GM23248 (cell line): Measurements from ENCODE around the gene GRB10. TPM values are rescaled to one million over a fixed set of nuclear protein-coding genes. Genes with fewer than 3 reads are reported as not detected.

ENCODE experiments used
- DNase-seq: peaks from one replicate; pipeline ENCODE4 v3.0.0-alpha.2; 2015
- H2AFZ ChIP-seq: fragments of 200-600 bp; sonication (generic); 2 replicates; pipeline ENCODE4 v1.6.1; 2016; ENCODE audit warnings: antibody characterized with exemption
- H3F3A ChIP-seq: fragments of 200-600 bp; sonication (generic); 2 replicates; pipeline ENCODE4 v1.6.1; 2016; ENCODE audit warnings: mild to moderate bottlenecking, antibody characterized with exemption, mixed run types; ENCODE audit not compliant: insufficient read depth
- H3K27ac ChIP-seq: fragments of 200-600 bp; sonication (generic); 2 replicates; pipeline ENCODE4 v1.5.1; 2016; ENCODE audit warnings: mild to moderate bottlenecking
- H3K27me3 ChIP-seq: fragments of 200-600 bp; sonication (generic); replicated peaks from 2 replicates; pipeline ENCODE4 v1.6.1; 2016; ENCODE audit warnings: mild to moderate bottlenecking; ENCODE audit not compliant: insufficient read depth
- H3K36me3 ChIP-seq: fragments of 200-600 bp; sonication (generic); 2 replicates; pipeline ENCODE4 v1.6.1; 2016; ENCODE audit warnings: low read depth, mild to moderate bottlenecking
- H3K4me1 ChIP-seq: fragments of 200-600 bp; sonication (generic); 2 replicates; pipeline ENCODE4 v1.6.1; 2016; ENCODE audit warnings: mild to moderate bottlenecking; ENCODE audit not compliant: insufficient read depth
- H3K4me2 ChIP-seq: fragments of 200-600 bp; sonication (generic); one replicate; pipeline ENCODE4 v1.6.1; 2016; ENCODE audit warnings: mild to moderate bottlenecking; ENCODE audit not compliant: unreplicated experiment
- H3K4me3 ChIP-seq: fragments of 200-600 bp; sonication (generic); 2 replicates; pipeline ENCODE4 v1.5.1; 2016; ENCODE audit warnings: mild to moderate bottlenecking
- H3K79me2 ChIP-seq: fragments of 200-600 bp; sonication (generic); 2 replicates; pipeline ENCODE4 v1.6.1; 2016; ENCODE audit warnings: mild to moderate bottlenecking; ENCODE audit not compliant: insufficient read depth
- H3K9ac ChIP-seq: fragments of 200-600 bp; sonication (generic); 2 replicates; pipeline ENCODE4 v1.6.1; 2016; ENCODE audit warnings: mild to moderate bottlenecking
- H3K9me2 ChIP-seq: fragments of 200-600 bp; sonication (generic); 2 replicates; pipeline ENCODE4 v1.6.1; 2016; ENCODE audit warnings: mixed run types, mild to moderate bottlenecking, moderate library complexity; ENCODE audit not compliant: insufficient read depth
- H3K9me3 ChIP-seq: fragments of 200-600 bp; sonication (generic); one replicate; pipeline ENCODE4 v1.6.1; 2017; ENCODE audit warnings: low read depth
- H4K20me1 ChIP-seq: fragments of 200-600 bp; sonication (generic); 2 replicates; pipeline ENCODE4 v1.6.0; 2016; ENCODE audit not compliant: insufficient read depth
- EZH2 ChIP-seq: fragments of 200-600 bp; sonication (generic); IDR thresholded peaks from 2 replicates; pipeline ENCODE4 v1.6.1; 2018; ENCODE audit warnings: antibody characterized with exemption, mild to moderate bottlenecking; ENCODE audit not compliant: insufficient read depth, poor library complexity, severe bottlenecking
- EZH2phosphoT487 ChIP-seq: fragments of 200-600 bp; sonication (generic); IDR thresholded peaks from 2 replicates; pipeline ENCODE4 v1.6.1; 2018; ENCODE audit warnings: antibody characterized with exemption, moderate library complexity, mild to moderate bottlenecking, low read depth; ENCODE audit not compliant: insufficient read depth
- WGBS, 2 experiments: methylation state at CpG; one replicate each; pipeline ENCODE4 v1.1.6; 2015 to 2017; ENCODE audit warnings: low lambda C conversion rate in 2 of 2, low coverage in 1 of 2; ENCODE audit errors: missing lambda C conversion rate in 2 of 2; 5-methylcytosine and 5-hydroxymethylcytosine counted together
- in situ Hi-C: fragments of 300-500 bp; cut with MboI; formaldehyde crosslinking; loops from 2 replicates; pipeline ENCODE4 v1.15.0; 2020
- polyA plus RNA-seq: library from polyadenylated mRNA; unstranded; fragments of >200 nt; fragmentation: Nextera tagmentation; extraction: Ambion mirVana; gene quantifications from 2 replicates; pipeline ENCODE4 v1.2.1, GENCODE V29; 2016
- total RNA-seq: library from RNA; depleted of rRNA; stranded (reverse); fragments of >200 nt; shearing (Covaris generic); gene quantifications from 2 replicates; pipeline ENCODE4 v1.2.3, GENCODE V29; 2014

The GRB10 gene
- total and polyA plus RNA-seq, 2 experiments from 2014 or later: 12.9 to 25.9 TPM

DNA sequence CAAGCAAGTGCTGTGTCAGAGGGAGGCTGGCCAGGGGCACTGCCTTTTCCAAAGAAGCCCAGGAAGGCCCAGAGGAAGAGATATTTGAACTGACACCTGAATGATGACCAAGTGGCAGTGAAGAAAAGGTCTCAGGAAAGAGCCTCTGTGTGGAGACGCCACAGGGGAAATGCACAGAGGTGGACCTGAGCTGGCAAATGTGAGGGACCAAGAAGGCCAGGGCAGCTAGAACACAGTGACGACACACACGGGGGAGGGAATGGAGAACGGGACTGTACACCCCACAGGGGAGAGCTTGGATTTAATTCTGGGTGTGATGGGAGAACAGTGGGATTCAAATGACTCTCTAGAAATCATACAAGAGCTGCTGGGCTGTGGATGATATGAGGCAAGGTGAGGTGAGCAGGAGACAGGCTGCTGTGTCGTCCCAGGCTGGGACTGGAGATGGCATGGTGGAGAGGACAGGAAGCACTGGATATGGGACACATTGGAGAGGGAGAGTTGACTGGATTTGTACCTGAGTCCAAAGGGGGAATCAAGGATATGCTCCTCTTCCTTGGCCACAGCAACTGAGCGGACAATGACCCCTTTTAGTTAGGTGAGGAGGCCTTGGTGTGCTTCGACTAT, 133.3 kb downstream of the GRB10 start:
- Histone ChIP-seq H3K4me1 (peaks cover 17% of the 10 kb centered on the region), H3K4me3 (no peak overlapping the region), H3K9me3 (no peaks in the 10 kb centered on the region), H3K79me2 (peaks cover 12% of the 10 kb centered on the region), H3K27me3 (no peaks in the 10 kb centered on the region), H3K9ac (no peak overlapping the region), H3K4me2 (no peak overlapping the region), H4K20me1 (no peaks in the 10 kb centered on the region), H3K9me2 (no peaks in the 10 kb centered on the region), H3K27ac (no peak overlapping the region), H3F3A (0 out of 2 replicates have a peak, but pooled peaks cover 7% of the 10 kb centered on the region), H3K36me3 (no peaks in the 10 kb centered on the region), H2AFZ (no peak overlapping the region)
- 97 to 99% methylated on average over 7 of the region's 7 CpGs for WGBS, 2 experiments
- TF ChIP-seq EZH2phosphoT487: no peak
- no peak for TF ChIP-seq EZH2
- in situ Hi-C loops: no loop called here
- DNase-seq: no peak

GRCh38 chr7:50648570-50649169, 134.0 kb downstream of the GRB10 start:
- in situ Hi-C loops: no loop called here
- H3K4me3 ChIP-seq: no peak overlapping the region
- H4K20me1 ChIP-seq: no peaks in the 10 kb centered on the region
- no peak overlapping the region for H3K9ac ChIP-seq
- no peaks in the 10 kb centered on the region for H3K27me3 ChIP-seq
- H3K9me2 ChIP-seq: no peaks in the 10 kb centered on the region
- WGBS, 2 experiments: 96% methylated on average over 8 of the region's 8 CpGs
- peaks cover 10% of the 10 kb centered on the region for H3K4me1 ChIP-seq
- peaks cover 17% of the 10 kb centered on the region for H3K79me2 ChIP-seq
- TF ChIP-seq EZH2phosphoT487 (no peak), EZH2 (no peak)
- H3K27ac ChIP-seq: no peak overlapping the region
- no peaks in the 10 kb centered on the region for H3K36me3 ChIP-seq
- no peaks in the 10 kb centered on the region for H3K9me3 ChIP-seq
- H3K4me2 ChIP-seq: no peak overlapping the region
- H3F3A ChIP-seq: 0 out of 2 replicates have a peak, but pooled peaks cover 6% of the 10 kb centered on the region
- H2AFZ ChIP-seq: no peak overlapping the region
- no peak for DNase-seq

DNA sequence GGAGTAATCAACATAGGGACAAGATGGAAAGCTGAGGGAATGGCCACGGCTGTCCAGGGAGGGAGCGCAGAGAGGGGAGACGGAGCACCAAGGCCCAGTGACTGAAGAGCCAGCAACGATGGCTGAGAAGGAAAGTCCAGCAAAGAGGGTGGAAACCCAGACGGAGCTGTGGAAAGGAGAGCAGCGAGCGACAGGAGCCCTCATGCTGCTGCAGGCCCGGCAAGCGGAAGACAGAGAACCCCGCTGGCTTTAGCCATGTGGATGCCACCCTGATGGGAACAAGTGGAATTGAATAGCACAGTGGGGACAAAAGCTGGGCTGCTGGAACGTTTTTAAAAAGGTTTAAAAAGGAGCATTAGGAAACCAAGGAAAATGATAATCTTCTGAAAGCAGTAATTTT, 134.6 kb downstream of the GRB10 start:
- Histone ChIP-seq H3K9me2 (no peaks in the 10 kb centered on the region), H3F3A (no peaks in the 10 kb centered on the region), H3K9ac (no peak overlapping the region), H3K9me3 (no peaks in the 10 kb centered on the region), H3K4me2 (no peak overlapping the region), H2AFZ (no peak overlapping the region), H3K36me3 (no peaks in the 10 kb centered on the region), H3K27ac (no peak overlapping the region), H3K79me2 (peaks cover 17% of the 10 kb centered on the region), H3K4me3 (no peak overlapping the region), H3K4me1 (peaks cover 4% of the 10 kb centered on the region), H3K27me3 (no peaks in the 10 kb centered on the region), H4K20me1 (no peaks in the 10 kb centered on the region)
- in situ Hi-C loops: no loop called here
- no peak for DNase-seq
- 93 to 95% methylated on average over 11 of the region's 11 CpGs for WGBS, 2 experiments
- TF ChIP-seq EZH2phosphoT487: no peak
- no peak for TF ChIP-seq EZH2

GRCh38 chr7:50647286-50647980, 135.3 kb downstream of the GRB10 start:
- no peaks in the 10 kb centered on the region for H4K20me1 ChIP-seq
- H3K79me2 ChIP-seq: peaks cover 17% of the 10 kb centered on the region
- no peak for DNase-seq
- no peak overlapping the region for H3K27ac ChIP-seq
- in situ Hi-C loops: no loop called here
- no peaks in the 10 kb centered on the region for H3F3A ChIP-seq
- no peak overlapping the region for H3K9ac ChIP-seq
- H3K4me1 ChIP-seq: no peaks in the 10 kb centered on the region
- H3K4me2 ChIP-seq: no peak overlapping the region
- 96 to 97% methylated on average over 10 of the region's 10 CpGs for WGBS, 2 experiments
- TF ChIP-seq EZH2: no peak
- TF ChIP-seq EZH2phosphoT487: no peak
- H3K9me2 ChIP-seq: no peaks in the 10 kb centered on the region
- no peaks in the 10 kb centered on the region for H3K36me3 ChIP-seq
- no peak overlapping the region for H2AFZ ChIP-seq
- no peak overlapping the region for H3K4me3 ChIP-seq
- no peaks in the 10 kb centered on the region for H3K27me3 ChIP-seq
- H3K9me3 ChIP-seq: no peaks in the 10 kb centered on the region
